Astrocyte (in vitro differentiated cells and primary cell): Measurements from ENCODE around the gene METTL22. TPM values are rescaled to one million over a fixed set of nuclear protein-coding genes. Genes with fewer than 3 reads are reported as not detected.
A peak's percentile ranks its signal among the peaks of the same experiment; 100 is the strongest.

Source experiments
- DNase-seq: peaks from one replicate; pipeline ENCODE4 v3.0.0-alpha.2; 2010; ENCODE audit warnings: low read depth
- FAIRE-seq: peaks from 2 replicates; lab custom pipeline; 2011; peaks lifted over from hg19 to GRCh38; lab: Jason Lieb, UNC
- H2AFZ ChIP-seq: 2 replicates; pipeline ENCODE4 v1.6.0; 2012; ENCODE audit warnings: low read depth, low read length, inconsistent platforms
- H3K27ac ChIP-seq: 2 replicates; pipeline ENCODE4 v1.5.1; 2011; ENCODE audit warnings: low read depth, low read length, inconsistent platforms
- H3K27me3 ChIP-seq: 2 replicates; pipeline ENCODE4 v1.6.0; 2011; ENCODE audit warnings: low read length, inconsistent platforms; ENCODE audit not compliant: insufficient read depth
- H3K36me3 ChIP-seq: 2 replicates; pipeline ENCODE4 v1.5.1; 2011; ENCODE audit warnings: low read length, inconsistent platforms; ENCODE audit not compliant: insufficient read depth
- H3K4me1 ChIP-seq: 2 replicates; pipeline ENCODE4 v1.5.1; 2011; ENCODE audit warnings: low read length, inconsistent platforms; ENCODE audit not compliant: insufficient read depth
- H3K4me2 ChIP-seq: 2 replicates; pipeline ENCODE4 v1.6.0; 2012; ENCODE audit warnings: low read length, inconsistent platforms
- H3K4me3 ChIP-seq: 2 replicates; pipeline ENCODE4 v1.5.1; 2011; ENCODE audit warnings: low read depth, mild to moderate bottlenecking, low read length, inconsistent platforms; ENCODE audit not compliant: insufficient read depth
- H3K79me2 ChIP-seq: 2 replicates; pipeline ENCODE4 v1.6.0; 2012; ENCODE audit warnings: mild to moderate bottlenecking, low read length, inconsistent platforms; ENCODE audit not compliant: insufficient read depth
- H3K9ac ChIP-seq: 2 replicates; pipeline ENCODE4 v1.6.0; 2012; ENCODE audit warnings: mild to moderate bottlenecking, low read length, inconsistent platforms
- H3K9me3 ChIP-seq: 2 replicates; pipeline ENCODE4 v1.5.1; 2012; ENCODE audit warnings: low read depth, mild to moderate bottlenecking, low read length, inconsistent platforms; ENCODE audit not compliant: insufficient read depth
- H4K20me1 ChIP-seq: 2 replicates; pipeline ENCODE4 v1.6.0; 2012; ENCODE audit warnings: low read length, inconsistent platforms; ENCODE audit not compliant: insufficient read depth
- H3K27ac Mint-ChIP-seq: one replicate; pipeline ENCODE4 v1.8.0; 2021; ENCODE audit warnings: mild to moderate bottlenecking, mixed read lengths; ENCODE audit not compliant: unreplicated experiment
- H3K27me3 Mint-ChIP-seq: one replicate; pipeline ENCODE4 v1.8.0; 2021; ENCODE audit warnings: low read depth, mixed read lengths; ENCODE audit not compliant: unreplicated experiment
- H3K36me3 Mint-ChIP-seq: one replicate; pipeline ENCODE4 v1.8.0; 2021; ENCODE audit warnings: low read depth, mixed read lengths; ENCODE audit not compliant: unreplicated experiment
- H3K4me1 Mint-ChIP-seq: one replicate; pipeline ENCODE4 v1.8.0; 2021; ENCODE audit warnings: low read depth, mixed read lengths; ENCODE audit not compliant: unreplicated experiment
- H3K4me3 Mint-ChIP-seq: one replicate; pipeline ENCODE4 v1.8.0; 2021; ENCODE audit warnings: mild to moderate bottlenecking, moderate library complexity, mixed read lengths; ENCODE audit not compliant: unreplicated experiment
- H3K9me3 Mint-ChIP-seq: one replicate; pipeline ENCODE4 v1.8.0; 2021; ENCODE audit warnings: mild to moderate bottlenecking, mixed read lengths; ENCODE audit not compliant: unreplicated experiment
- CTCF ChIP-seq: IDR thresholded peaks from 2 replicates; pipeline ENCODE4 v1.5.1; 2011; ENCODE audit warnings: low read depth, mild to moderate bottlenecking, inconsistent platforms, low read length, moderate library complexity; ENCODE audit not compliant: insufficient read depth
- EZH2 ChIP-seq: IDR thresholded peaks from 2 replicates; pipeline ENCODE4 v1.6.1; 2012; ENCODE audit warnings: mild to moderate bottlenecking, low read length, inconsistent platforms; ENCODE audit not compliant: insufficient read depth
- total RNA-seq: library from RNA; stranded (reverse); gene quantifications from 2 replicates; pipeline ENCODE4 v1.2.1, GENCODE V29; 2021

METTL22 gene
- total RNA-seq, 1 donor from 2014 or later: 37.7 TPM

- peak within 1 kb of the TSS; percentile 74 for H3K4me3 ChIP-seq
- Mint-ChIP-seq H3K4me3 (peak within 1 kb of the TSS; percentile 90), H3K36me3 (no peaks in the 10 kb centered on the region), H3K4me1 (peaks cover 28% of the 10 kb centered on the region), H3K27me3 (peaks cover 4% of the 10 kb centered on the region), H3K9me3 (peaks cover 2% of the 10 kb centered on the region), H3K27ac (peak within 1 kb of the TSS; percentile 18)
- no peak within 1 kb of the TSS for H3K27ac ChIP-seq
- peak within 1 kb of the TSS; percentile 75 for H3K9ac ChIP-seq
- H2AFZ ChIP-seq: peak within 1 kb of the TSS; percentile 86
- no peaks in the 10 kb centered on the region for H3K27me3 ChIP-seq
- peaks cover 33% of the 10 kb centered on the region for H3K4me1 ChIP-seq
- no peaks in the 10 kb centered on the region for H3K79me2 ChIP-seq
- peaks cover 12% of the 10 kb centered on the region for H4K20me1 ChIP-seq
- DNase-seq (peak; percentile 61), FAIRE-seq (no peak)
- H3K36me3 ChIP-seq: no peaks in the 10 kb centered on the region
- TF ChIP-seq EZH2 (no peak), CTCF (no peak)
- no peaks in the 10 kb centered on the region for H3K9me3 ChIP-seq
- peak within 1 kb of the TSS; percentile 88 for H3K4me2 ChIP-seq
Measured at GRCh38 chr16:8674413-8675022, 53.0 kb downstream of the METTL22 start, which contains the start of gene ABAT. TSS of gene ABAT (plus strand) at chr16:8674617. CDS start at chr16:8735740, 61,123 bp downstream.

GRCh38 chr16:8675183-8676159 is 54.0 kb downstream of the METTL22 start:
- Mint-ChIP-seq H3K4me1 (peaks cover 28% of the 10 kb centered on the region), H3K4me3 (peak overlapping the region; percentile 90), H3K27ac (peak overlapping the region; percentile 18), H3K9me3 (peaks cover 5% of the 10 kb centered on the region), H3K27me3 (peaks cover 2% of the 10 kb centered on the region), H3K36me3 (peaks cover 4% of the 10 kb centered on the region)
- Histone ChIP-seq H3K79me2 (no peaks in the 10 kb centered on the region), H2AFZ (peak overlapping the region; percentile 70), H3K4me2 (peak overlapping the region; percentile 88), H3K36me3 (no peaks in the 10 kb centered on the region), H3K27ac (no peak overlapping the region), H4K20me1 (peaks cover 12% of the 10 kb centered on the region), H3K4me3 (peak overlapping the region; percentile 74), H3K9me3 (no peaks in the 10 kb centered on the region), H3K4me1 (peaks cover 33% of the 10 kb centered on the region), H3K27me3 (no peaks in the 10 kb centered on the region), H3K9ac (peak overlapping the region; percentile 75)
- DNase-seq (no peak), FAIRE-seq (no peak)
- no peak for TF ChIP-seq CTCF
- no peak for TF ChIP-seq EZH2
